ENCODE results near the gene FAF1. TPM values are rescaled to one million over a fixed set of nuclear protein-coding genes. Genes with fewer than 3 reads are reported as not detected.
A peak's percentile ranks its signal among the peaks of the same experiment; 100 is the strongest.

The FAF1 gene
- total RNA-seq, 4 donors from 2014 or later = 39.7 to 60.6 (median 42.9) TPM

GRCh38 chr1:50930193-50930592 is 29.9 kb downstream of the FAF1 start:
- Histone ChIP-seq H3K36me3 (no peaks in the 10 kb centered on the region), H3K27ac (replicated peaks in 1 of 4) (no peak overlapping the region), H3K4me1 (peaks cover 0 to 8% (median 5%) of the 10 kb centered on the region in 4 donors), H3K9me3 (no peaks in the 10 kb centered on the region), H3K4me3 (no peak overlapping the region), H3K27me3 (no peaks in the 10 kb centered on the region)
- DNase-seq (ENCODE audit: extremely low spot score) = no peak
- intact Hi-C loops (cut with DNase I) = loop anchor here (10.0 kb wide), 1 partner anchor 265 kb away; no protein-coding TSS in a partner anchor
- TF ChIP-seq CTCF (IDR thresholded peaks at IDR 0.05) (no peak), EP300 (IDR thresholded peaks at IDR 0.05) (no peak), POLR2AphosphoS5 (IDR thresholded peaks at IDR 0.05) (no peak), POLR2A (IDR thresholded peaks at IDR 0.05; ENCODE audit: low read depth) (no peak)

- TF ChIP-seq CTCF (IDR thresholded peaks at IDR 0.05) (peak; percentile 57 to 67 (median 59)), POLR2AphosphoS5 (IDR thresholded peaks at IDR 0.05) (no peak)
- no peaks in the 10 kb centered on the region for H3K36me3 ChIP-seq
- intact Hi-C loops (cut with DNase I) = loop anchor here (5.0 to 10.0 kb wide), 2 partner anchors 118 to 155 kb away; no protein-coding TSS in a partner anchor
- peaks cover 0 to 8% (median 5%) of the 10 kb centered on the region in 4 donors for H3K4me1 ChIP-seq
- H3K4me3 ChIP-seq = no peak overlapping the region
- WGBS = 54% methylated on average over 2 of the region's 2 CpGs
- no peak overlapping the region for H3K27ac ChIP-seq (replicated peaks in 1 of 4)
- H3K9me3 ChIP-seq = no peaks in the 10 kb centered on the region
- DNase-seq (ENCODE audit: extremely low spot score) = no peak
- H3K27me3 ChIP-seq = no peaks in the 10 kb centered on the region
Measured at GRCh38 chr1:50929376-50929958, 30.6 kb downstream of the FAF1 start.

DNA sequence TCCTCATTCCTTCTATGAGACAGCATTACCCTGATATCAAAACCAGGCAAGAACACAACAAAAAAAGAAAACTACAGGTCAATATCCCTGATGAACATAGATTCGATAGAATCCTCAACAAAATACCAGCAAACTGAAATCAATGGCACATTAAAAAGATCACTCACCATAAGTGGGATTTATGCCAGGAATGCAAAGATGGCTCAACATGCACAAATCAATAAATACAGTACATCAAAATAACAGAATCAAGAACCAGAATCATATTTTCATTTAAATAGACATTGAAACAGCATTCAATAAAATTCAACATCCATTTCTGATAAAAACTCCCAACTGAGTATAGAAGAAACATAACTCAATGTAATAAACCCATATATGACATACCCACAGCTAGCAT is 36.5 kb downstream of the FAF1 start:
- DNase-seq (ENCODE audit: extremely low spot score) = no peak
- intact Hi-C loops (cut with DNase I) = loop anchor here (10.0 kb wide), 1 partner anchor 149 kb away; no protein-coding TSS in a partner anchor
- Histone ChIP-seq H3K4me3 (no peak overlapping the region), H3K36me3 (peaks cover 0 to 4% (median 0%) of the 10 kb centered on the region in 4 donors), H3K4me1 (no peaks in the 10 kb centered on the region), H3K27me3 (no peaks in the 10 kb centered on the region), H3K9me3 (peaks cover 0 to 10% (median 0%) of the 10 kb centered on the region in 4 donors), H3K27ac (replicated peaks in 1 of 4) (no peak overlapping the region)
- no peak for TF ChIP-seq POLR2AphosphoS5 (IDR thresholded peaks at IDR 0.05)
- WGBS = 97% methylated on average over 1 of the region's 1 CpG

- WGBS = 86% methylated on average over 4 of the region's 4 CpGs
- DNase-seq (ENCODE audit: extremely low spot score) = no peak
- H3K27me3 ChIP-seq = no peaks in the 10 kb centered on the region
- peaks cover 3 to 9% (median 4%) of the 10 kb centered on the region in 4 donors for H3K4me1 ChIP-seq
- no peak for TF ChIP-seq EP300 (IDR thresholded peaks at IDR 0.05)
- no peak for TF ChIP-seq POLR2A (IDR thresholded peaks at IDR 0.05; ENCODE audit: low read depth)
- TF ChIP-seq POLR2AphosphoS5 (IDR thresholded peaks at IDR 0.05) = no peak
- TF ChIP-seq CTCF (IDR thresholded peaks at IDR 0.05) = no peak
- H3K36me3 ChIP-seq = peaks cover 0 to 4% (median 0%) of the 10 kb centered on the region in 4 donors
- intact Hi-C loops (cut with DNase I) = loop anchor here (10.0 kb wide), 1 partner anchor 146 kb away; no protein-coding TSS in a partner anchor
- peaks cover 0 to 10% (median 0%) of the 10 kb centered on the region in 4 donors for H3K9me3 ChIP-seq
- no peak overlapping the region for H3K4me3 ChIP-seq
- H3K27ac ChIP-seq (replicated peaks in 1 of 4) = no peak overlapping the region
Measured at GRCh38 chr1:50921029-50921428, 39.0 kb downstream of the FAF1 start.

DNA sequence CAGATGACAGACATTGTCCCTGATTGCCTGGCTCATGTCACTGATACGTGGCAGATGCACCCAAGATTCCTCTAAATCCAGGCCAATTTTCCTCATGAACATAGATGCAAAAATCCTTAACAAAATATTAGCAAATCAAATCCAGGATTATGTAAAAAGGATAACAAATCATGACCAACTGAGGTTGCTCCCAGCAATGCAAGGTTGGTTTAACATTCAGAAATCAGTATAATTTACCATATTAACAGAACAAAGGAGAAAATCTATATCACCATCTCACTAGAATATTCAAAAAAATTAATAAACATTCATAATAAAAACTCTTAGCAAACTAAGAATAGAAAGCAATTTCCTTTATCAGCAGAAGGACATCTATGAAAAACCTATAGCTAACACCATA is 39.7 kb downstream of the FAF1 start:
- no peak overlapping the region for H3K4me3 ChIP-seq
- TF ChIP-seq EP300 (IDR thresholded peaks at IDR 0.05) = no peak
- no peak for TF ChIP-seq POLR2A (IDR thresholded peaks at IDR 0.05; ENCODE audit: low read depth)
- no peak for TF ChIP-seq POLR2AphosphoS5 (IDR thresholded peaks at IDR 0.05)
- no peak for TF ChIP-seq CTCF (IDR thresholded peaks at IDR 0.05)
- no peak overlapping the region for H3K27ac ChIP-seq (replicated peaks in 1 of 4)
- intact Hi-C loops (cut with DNase I) = loop anchor here (10.0 kb wide), 1 partner anchor 146 kb away; no protein-coding TSS in a partner anchor
- peaks cover 0 to 10% (median 0%) of the 10 kb centered on the region in 4 donors for H3K9me3 ChIP-seq
- H3K27me3 ChIP-seq = no peaks in the 10 kb centered on the region
- H3K36me3 ChIP-seq = peaks cover 0 to 4% (median 0%) of the 10 kb centered on the region in 4 donors
- H3K4me1 ChIP-seq = peaks cover 4 to 10% (median 6%) of the 10 kb centered on the region in 4 donors
- DNase-seq (ENCODE audit: extremely low spot score) = no peak
- 96% methylated on average over 1 of the region's 1 CpG for WGBS

Measured in esophagus muscularis mucosa (tissue), 4 donors.